Astrocyte (in vitro differentiated cells and primary cell): ENCODE measurements around the gene TMEM178B. TPM values are rescaled to one million over a fixed set of nuclear protein-coding genes. Genes with fewer than 3 reads are reported as not detected.

ENCODE experiments used
- DNase-seq: peaks from one replicate; pipeline ENCODE4 v3.0.0-alpha.2; 2010; ENCODE audit warnings: low read depth
- FAIRE-seq: peaks from 2 replicates; lab custom pipeline; 2011; peaks lifted over from hg19 to GRCh38; lab: Jason Lieb, UNC
- H2AFZ ChIP-seq: 2 replicates; pipeline ENCODE4 v1.6.0; 2012; ENCODE audit warnings: low read depth, low read length, inconsistent platforms
- H3K27ac ChIP-seq: 2 replicates; pipeline ENCODE4 v1.5.1; 2011; ENCODE audit warnings: low read depth, low read length, inconsistent platforms
- H3K27me3 ChIP-seq: 2 replicates; pipeline ENCODE4 v1.6.0; 2011; ENCODE audit warnings: low read length, inconsistent platforms; ENCODE audit not compliant: insufficient read depth
- H3K36me3 ChIP-seq: 2 replicates; pipeline ENCODE4 v1.5.1; 2011; ENCODE audit warnings: low read length, inconsistent platforms; ENCODE audit not compliant: insufficient read depth
- H3K4me1 ChIP-seq: 2 replicates; pipeline ENCODE4 v1.5.1; 2011; ENCODE audit warnings: low read length, inconsistent platforms; ENCODE audit not compliant: insufficient read depth
- H3K4me2 ChIP-seq: 2 replicates; pipeline ENCODE4 v1.6.0; 2012; ENCODE audit warnings: low read length, inconsistent platforms
- H3K4me3 ChIP-seq: 2 replicates; pipeline ENCODE4 v1.5.1; 2011; ENCODE audit warnings: low read depth, mild to moderate bottlenecking, low read length, inconsistent platforms; ENCODE audit not compliant: insufficient read depth
- H3K79me2 ChIP-seq: 2 replicates; pipeline ENCODE4 v1.6.0; 2012; ENCODE audit warnings: mild to moderate bottlenecking, low read length, inconsistent platforms; ENCODE audit not compliant: insufficient read depth
- H3K9ac ChIP-seq: 2 replicates; pipeline ENCODE4 v1.6.0; 2012; ENCODE audit warnings: mild to moderate bottlenecking, low read length, inconsistent platforms
- H3K9me3 ChIP-seq: 2 replicates; pipeline ENCODE4 v1.5.1; 2012; ENCODE audit warnings: low read depth, mild to moderate bottlenecking, low read length, inconsistent platforms; ENCODE audit not compliant: insufficient read depth
- H4K20me1 ChIP-seq: 2 replicates; pipeline ENCODE4 v1.6.0; 2012; ENCODE audit warnings: low read length, inconsistent platforms; ENCODE audit not compliant: insufficient read depth
- H3K27ac Mint-ChIP-seq: one replicate; pipeline ENCODE4 v1.8.0; 2021; ENCODE audit warnings: mild to moderate bottlenecking, mixed read lengths; ENCODE audit not compliant: unreplicated experiment
- H3K27me3 Mint-ChIP-seq: one replicate; pipeline ENCODE4 v1.8.0; 2021; ENCODE audit warnings: low read depth, mixed read lengths; ENCODE audit not compliant: unreplicated experiment
- H3K36me3 Mint-ChIP-seq: one replicate; pipeline ENCODE4 v1.8.0; 2021; ENCODE audit warnings: low read depth, mixed read lengths; ENCODE audit not compliant: unreplicated experiment
- H3K4me1 Mint-ChIP-seq: one replicate; pipeline ENCODE4 v1.8.0; 2021; ENCODE audit warnings: low read depth, mixed read lengths; ENCODE audit not compliant: unreplicated experiment
- H3K4me3 Mint-ChIP-seq: one replicate; pipeline ENCODE4 v1.8.0; 2021; ENCODE audit warnings: mild to moderate bottlenecking, moderate library complexity, mixed read lengths; ENCODE audit not compliant: unreplicated experiment
- H3K9me3 Mint-ChIP-seq: one replicate; pipeline ENCODE4 v1.8.0; 2021; ENCODE audit warnings: mild to moderate bottlenecking, mixed read lengths; ENCODE audit not compliant: unreplicated experiment
- CTCF ChIP-seq: IDR thresholded peaks from 2 replicates; pipeline ENCODE4 v1.5.1; 2011; ENCODE audit warnings: low read depth, mild to moderate bottlenecking, inconsistent platforms, low read length, moderate library complexity; ENCODE audit not compliant: insufficient read depth
- EZH2 ChIP-seq: IDR thresholded peaks from 2 replicates; pipeline ENCODE4 v1.6.1; 2012; ENCODE audit warnings: mild to moderate bottlenecking, low read length, inconsistent platforms; ENCODE audit not compliant: insufficient read depth
- total RNA-seq: library from RNA; stranded (reverse); gene quantifications from 2 replicates; pipeline ENCODE4 v1.2.1, GENCODE V29; 2021

TMEM178B gene
- total RNA-seq, 1 donor from 2014 or later: 3.9 TPM

GRCh38 chr7:141409801-141410329 is 336.0 kb downstream of the TMEM178B start:
- Histone ChIP-seq H3K27ac (no peak overlapping the region), H3K4me3 (no peak overlapping the region), H2AFZ (no peak overlapping the region), H3K36me3 (no peaks in the 10 kb centered on the region), H4K20me1 (no peaks in the 10 kb centered on the region), H3K9me3 (no peaks in the 10 kb centered on the region), H3K79me2 (no peaks in the 10 kb centered on the region), H3K9ac (no peak overlapping the region), H3K4me1 (no peaks in the 10 kb centered on the region), H3K4me2 (no peak overlapping the region), H3K27me3 (no peaks in the 10 kb centered on the region)
- H3K36me3 Mint-ChIP-seq: no peaks in the 10 kb centered on the region
- FAIRE-seq: no peak
- no peak overlapping the region for H3K4me3 Mint-ChIP-seq
- TF ChIP-seq EZH2 (no peak), CTCF (no peak)
- H3K27me3 Mint-ChIP-seq: peaks cover 14% of the 10 kb centered on the region
- H3K27ac Mint-ChIP-seq: no peak overlapping the region
- no peak for DNase-seq
- no peaks in the 10 kb centered on the region for H3K9me3 Mint-ChIP-seq
- no peaks in the 10 kb centered on the region for H3K4me1 Mint-ChIP-seq

GRCh38 chr7:141410353-141411000 is 336.6 kb downstream of the TMEM178B start:
- Histone ChIP-seq H3K9ac (no peak overlapping the region), H3K27ac (no peak overlapping the region), H3K27me3 (no peaks in the 10 kb centered on the region), H3K36me3 (no peaks in the 10 kb centered on the region), H3K4me3 (no peak overlapping the region), H3K79me2 (no peaks in the 10 kb centered on the region), H3K4me1 (no peaks in the 10 kb centered on the region), H4K20me1 (no peaks in the 10 kb centered on the region), H2AFZ (no peak overlapping the region), H3K9me3 (no peaks in the 10 kb centered on the region), H3K4me2 (no peak overlapping the region)
- DNase-seq: no peak
- TF ChIP-seq EZH2 (no peak), CTCF (no peak)
- Mint-ChIP-seq H3K27ac (no peak overlapping the region), H3K9me3 (no peaks in the 10 kb centered on the region), H3K4me3 (no peak overlapping the region), H3K4me1 (no peaks in the 10 kb centered on the region), H3K36me3 (no peaks in the 10 kb centered on the region), H3K27me3 (peaks cover 17% of the 10 kb centered on the region)
- FAIRE-seq: no peak

GRCh38 chr7:141411133-141411532 is 337.3 kb downstream of the TMEM178B start:
- no peak overlapping the region for H3K27ac ChIP-seq
- no peak overlapping the region for H3K9ac ChIP-seq
- no peaks in the 10 kb centered on the region for H3K4me1 Mint-ChIP-seq
- no peaks in the 10 kb centered on the region for H3K36me3 ChIP-seq
- TF ChIP-seq EZH2 (no peak), CTCF (no peak)
- H3K9me3 Mint-ChIP-seq: no peaks in the 10 kb centered on the region
- FAIRE-seq (no peak), DNase-seq (no peak)
- H3K27ac Mint-ChIP-seq: no peak overlapping the region
- peaks cover 17% of the 10 kb centered on the region for H3K27me3 Mint-ChIP-seq
- H3K9me3 ChIP-seq: no peaks in the 10 kb centered on the region
- H3K4me3 Mint-ChIP-seq: no peak overlapping the region
- no peaks in the 10 kb centered on the region for H3K79me2 ChIP-seq
- no peaks in the 10 kb centered on the region for H3K4me1 ChIP-seq
- no peak overlapping the region for H2AFZ ChIP-seq
- no peak overlapping the region for H3K4me2 ChIP-seq
- H3K4me3 ChIP-seq: no peak overlapping the region
- no peaks in the 10 kb centered on the region for H4K20me1 ChIP-seq
- no peaks in the 10 kb centered on the region for H3K36me3 Mint-ChIP-seq
- H3K27me3 ChIP-seq: no peaks in the 10 kb centered on the region
